HCT116 (cell line): Measurements from ENCODE around the gene EIF4E2. TPM values are rescaled to one million over a fixed set of nuclear protein-coding genes. Genes with fewer than 3 reads are reported as not detected.

ENCODE experiments used
- ATAC-seq: fragments of 200-7000 bp; cut with Tn5 transposase; 2 replicates; pipeline ENCODE4 v1.9.1; 2020; ENCODE audit warnings: mild to moderate bottlenecking, moderate library complexity
- BruUV-seq: library from RNA; stranded (reverse); fragments of 400-500 nt; replicated peaks from 2 replicates; lab custom pipeline; 2021; lab: Mats Ljungman, UMichigan
- CTCF ChIA-PET: fragments of 300-600 bp; sonication (Branson Sonifier 250); formaldehyde crosslinking; loops from one replicate; lab custom pipeline; 2021; ENCODE audit warnings: antibody characterized with exemption; lab: Charles Lee
- POLR2A ChIA-PET: fragments of 300-600, 350-600 bp; sonication (Branson Sonifier 250); formaldehyde crosslinking; loops from one replicate; lab custom pipeline; 2021; ENCODE audit warnings: antibody characterized with exemption; lab: Charles Lee
- RAD21 ChIA-PET, 2 experiments: fragments of 300-600 bp; sonication (Branson Sonifier 250); formaldehyde crosslinking; loops; one replicate each; lab custom pipeline; 2023; ENCODE audit warnings: low total read pairs in 2 of 2; ENCODE audit not compliant: uncharacterized antibody in 2 of 2, unreplicated experiment in 2 of 2, low non-redundant PET in 1 of 2; lab: Charles Lee
- DNase-seq: peaks from one replicate; pipeline ENCODE4 v3.0.0-alpha.2; 2010; ENCODE audit warnings: low read depth, low spot score
- H2AFZ ChIP-seq: fragments of 200-600 bp; shearing (Covaris generic), sonication (generic); 2 replicates; pipeline ENCODE4 v1.6.1; 2017; ENCODE audit warnings: low read depth, mixed run types, mixed read lengths, antibody characterized with exemption, low read length; ENCODE audit not compliant: poor library complexity, severe bottlenecking
- H3K27ac ChIP-seq: 2 replicates; pipeline ENCODE4 v1.5.1; 2012; ENCODE audit warnings: low read depth, low read length
- H3K27me3 ChIP-seq: fragments of 200-600 bp; sonication (generic); 2 replicates; pipeline ENCODE4 v1.6.1; 2016; ENCODE audit warnings: mixed run types, low read length, mixed read lengths; ENCODE audit not compliant: insufficient read depth
- H3K36me3 ChIP-seq, 2 experiments: fragments of 200-500 bp in 1 of 2; fragments of 200-600 bp in 1 of 2; sonication (Bioruptor generic) in 1 of 2; sonication (generic) in 1 of 2; 2 replicates each; pipeline versions ENCODE4 v1.5.1 to v1.6.1; 2014 to 2016; ENCODE audit warnings: low read length in 2 of 2, inconsistent platforms in 1 of 2, mixed read lengths in 1 of 2, mixed run types in 1 of 2; ENCODE audit not compliant: insufficient read depth in 2 of 2, control insufficient read depth in 1 of 2
- H3K4me1 ChIP-seq, 2 experiments: fragments of 200-600 bp in 1 of 2; sonication (generic) in 1 of 2; 2 replicates each; pipeline versions ENCODE4 v1.5.1 to v1.6.1; 2012 to 2017; ENCODE audit warnings: low read length in 2 of 2, inconsistent platforms in 1 of 2, mild to moderate bottlenecking in 1 of 2, mixed read lengths in 1 of 2, mixed run types in 1 of 2, moderate library complexity in 1 of 2; ENCODE audit not compliant: insufficient read depth in 2 of 2, control insufficient read depth in 1 of 2
- H3K4me2 ChIP-seq: fragments of 200-600 bp; sonication (generic); 2 replicates; pipeline ENCODE4 v1.6.1; 2017; ENCODE audit warnings: mixed run types, low read length, mixed read lengths
- H3K4me3 ChIP-seq, 2 experiments: fragments of 200-600 bp in 1 of 2; sonication (generic) in 1 of 2; replicated peaks in 1 of 2; 2 replicates each; pipeline ENCODE4 v1.5.1; 2011 to 2016; ENCODE audit warnings: low read length in 2 of 2, control low read depth in 1 of 2, low read depth in 1 of 2, mild to moderate bottlenecking in 1 of 2, mixed read lengths in 1 of 2, mixed run types in 1 of 2
- H3K79me2 ChIP-seq: fragments of 200-600 bp; sonication (generic); 2 replicates; pipeline ENCODE4 v1.6.1; 2017; ENCODE audit warnings: mild to moderate bottlenecking, mixed run types, low read length, moderate library complexity, mixed read lengths; ENCODE audit not compliant: insufficient read depth
- H3K9ac ChIP-seq: fragments of 200-600 bp; sonication (generic); 2 replicates; pipeline ENCODE4 v1.6.1; 2016; ENCODE audit warnings: low read length, mixed read lengths
- H3K9me2 ChIP-seq: fragments of 200-600 bp; sonication (generic), shearing (Covaris generic); 2 replicates; pipeline ENCODE4 v1.6.1; 2017; ENCODE audit warnings: mixed run types, mild to moderate bottlenecking, moderate library complexity; ENCODE audit not compliant: insufficient read depth
- H3K9me3 ChIP-seq, 2 experiments: fragments of 200-500 bp in 1 of 2; fragments of 200-600 bp in 1 of 2; sonication (Bioruptor generic) in 1 of 2; sonication (generic) in 1 of 2; 2 replicates each; pipeline ENCODE4 v1.6.1; 2014 to 2017; ENCODE audit warnings: low read length in 2 of 2, mixed read lengths in 2 of 2, inconsistent platforms in 1 of 2, low read depth in 1 of 2, mild to moderate bottlenecking in 1 of 2, mixed run types in 1 of 2, moderate library complexity in 1 of 2; ENCODE audit not compliant: control insufficient read depth in 1 of 2, insufficient read depth in 1 of 2
- H4K20me1 ChIP-seq: fragments of 200-600 bp; sonication (generic), shearing (Covaris generic); 2 replicates; pipeline ENCODE4 v1.6.1; 2017; ENCODE audit warnings: mixed run types, mild to moderate bottlenecking, moderate library complexity; ENCODE audit not compliant: insufficient read depth
- CBX3 ChIP-seq: IDR thresholded peaks from 2 replicates; pipeline ENCODE4 v1.6.1; 2012; ENCODE audit warnings: low read depth
- CEBPB ChIP-seq: IDR thresholded peaks from 2 replicates; pipeline ENCODE4 v1.6.1; 2012; ENCODE audit warnings: low read depth
- CTCF ChIP-seq, 3 experiments: fragments of 200-600 bp in 1 of 3; sonication (generic) in 1 of 3; IDR thresholded peaks in 2 of 3; conservative IDR thresholded peaks in 1 of 3; 2 replicates each; pipeline ENCODE4 v1.5.1; 2012 to 2017; ENCODE audit warnings: low read depth in 2 of 3, low read length in 2 of 3, antibody characterized with exemption in 1 of 3, borderline replicate concordance in 1 of 3, control low read depth in 1 of 3, mild to moderate bottlenecking in 1 of 3, mixed read lengths in 1 of 3, mixed run types in 1 of 3, moderate library complexity in 1 of 3; ENCODE audit not compliant: insufficient read depth in 1 of 3
- EGR1 ChIP-seq: IDR thresholded peaks from 2 replicates; pipeline ENCODE4 v1.6.1; 2012; ENCODE audit warnings: low read depth
- ELF1 ChIP-seq: IDR thresholded peaks from 2 replicates; pipeline ENCODE4 v1.6.1; 2012; ENCODE audit warnings: low read depth, borderline replicate concordance
- EZH2phosphoT487 ChIP-seq: fragments of 200-600 bp; IDR thresholded peaks from 2 replicates; pipeline ENCODE4 v1.6.1; 2018; ENCODE audit warnings: antibody characterized with exemption, borderline replicate concordance
- JUND ChIP-seq: IDR thresholded peaks from 2 replicates; pipeline ENCODE4 v1.6.1; 2012
- MAX ChIP-seq: IDR thresholded peaks from 2 replicates; pipeline ENCODE4 v1.6.1; 2012
- SIN3A ChIP-seq: IDR thresholded peaks from 2 replicates; pipeline ENCODE4 v1.6.1; 2012; ENCODE audit warnings: low read depth
- SP1 ChIP-seq: IDR thresholded peaks from 2 replicates; pipeline ENCODE4 v1.6.1; 2012; ENCODE audit warnings: low read depth
- SRF ChIP-seq: IDR thresholded peaks from 2 replicates; pipeline ENCODE4 v1.6.1; 2012; ENCODE audit warnings: low read depth
- TCF7L2 ChIP-seq: IDR thresholded peaks from 2 replicates; pipeline ENCODE4 v1.7.0; 2011; ENCODE audit warnings: borderline replicate concordance, inconsistent platforms; ENCODE audit not compliant: insufficient read depth, insufficient read length; ENCODE audit errors: extremely low read depth
- ZBTB33 ChIP-seq: IDR thresholded peaks from 2 replicates; pipeline ENCODE4 v1.6.1; 2011; ENCODE audit warnings: mild to moderate bottlenecking, low read length, moderate library complexity; ENCODE audit not compliant: insufficient replicate concordance; ENCODE audit errors: extremely low read depth
- ZFX ChIP-seq: fragments of 450-650 bp; IDR thresholded peaks from 2 replicates; pipeline ENCODE4 v1.6.1; 2017
- ZNF274 ChIP-seq: fragments of 200-500 bp; sonication (Bioruptor generic); IDR thresholded peaks from 2 replicates; pipeline ENCODE4 v1.6.1; 2014; ENCODE audit warnings: mild to moderate bottlenecking, low read depth, low read length, inconsistent platforms
- intact Hi-C: fragments of 100-400 bp; cut with micrococcal nuclease; formaldehyde crosslinking; loops from 2 replicates; pipeline ENCODE4 v1.10.0; 2022
- total RNA-seq: library from RNA; stranded (reverse); gene quantifications from one replicate; pipeline ENCODE4 v1.2.1, GENCODE V29; 2021; ENCODE audit not compliant: unreplicated experiment

EIF4E2 gene
- total RNA-seq, 1 experiment from 2014 or later, result 58.6 TPM

- no peak overlapping the region for H3K9ac ChIP-seq
- ChIA-PET RAD21 (no interaction called here), CTCF (interaction anchor here (1.4 kb wide), 1 partner anchor 11 kb away, joined by 5 read pairs; no protein-coding TSS in a partner anchor), POLR2A (no interaction called here)
- H3K79me2 ChIP-seq, result no peaks in the 10 kb centered on the region
- no peaks in the 10 kb centered on the region for H3K27me3 ChIP-seq
- no peak overlapping the region for H3K4me3 ChIP-seq
- no peak overlapping the region for H2AFZ ChIP-seq
- H3K4me1 ChIP-seq, result peaks cover 0 to 3% of the 10 kb centered on the region in 2 experiments; a peak in 2 of 4 replicates
- TF ChIP-seq ZBTB33 (no peak), TCF7L2 (no peak), ZNF274 (no peak), EGR1 (no peak), JUND (no peak), SRF (no peak), CEBPB (no peak), MAX (no peak), SP1 (no peak), EZH2phosphoT487 (no peak), CBX3 (no peak), ZFX (no peak), CTCF (IDR thresholded peaks at IDR 0.05 in 2 of 3, conservative IDR thresholded peaks at IDR 0.05 in 1 of 3; ENCODE audit: borderline replicate concordance in 1 of 3, insufficient read depth in 1 of 3, low read depth in 2 of 3, low read length in 2 of 3) (no peak), SIN3A (no peak), ELF1 (no peak)
- no peaks in the 10 kb centered on the region for H3K9me2 ChIP-seq
- H4K20me1 ChIP-seq, result no peaks in the 10 kb centered on the region
- H3K36me3 ChIP-seq, result no peaks in the 10 kb centered on the region
- intact Hi-C loops, result no loop called here
- no peaks in the 10 kb centered on the region for H3K9me3 ChIP-seq
- H3K4me2 ChIP-seq, result no peak overlapping the region
- BruUV-seq, result no TSS peak
- no peak overlapping the region for H3K27ac ChIP-seq
- no peak for ATAC-seq
- DNase-seq, result no peak
Observed at GRCh38 chr2:232611061-232611460, 60.6 kb downstream of the EIF4E2 start.
